Tibial nerve (tissue), 4 donors: Measurements from ENCODE around the gene AGXT. TPM values are rescaled to one million over a fixed set of nuclear protein-coding genes. Genes with fewer than 3 reads are reported as not detected.

ENCODE experiments used
- DNase-seq, 2 donors: peaks; one replicate each; pipeline ENCODE4 v3.0.0-alpha.2; 2019; ENCODE audit warnings: low spot score in 2 of 2
- H3K27ac ChIP-seq, 4 donors: fragments of 200-600 bp; sonication (generic) in 3 of 4; one replicate each; pipeline ENCODE4 v1.5.1; 2017 to 2019; ENCODE audit warnings: mild to moderate bottlenecking in 1 of 4
- H3K27me3 ChIP-seq, 2 donors: fragments of 200-600 bp; sonication (generic) in 1 of 2; one replicate each; pipeline versions ENCODE4 v1.5.1 to v1.6.0; 2017 to 2019
- H3K36me3 ChIP-seq, 3 donors: fragments of 200-600 bp; sonication (generic); one replicate each; pipeline ENCODE4 v1.5.1; 2018 to 2019
- H3K4me1 ChIP-seq, 4 donors: fragments of 200-600 bp; sonication (generic) in 3 of 4; one replicate each; pipeline ENCODE4 v1.5.1; 2017 to 2019
- H3K4me3 ChIP-seq, 4 donors: fragments of 200-600 bp; sonication (generic) in 3 of 4; one replicate each; pipeline ENCODE4 v1.5.1; 2017 to 2019; ENCODE audit warnings: mild to moderate bottlenecking in 1 of 4, moderate library complexity in 1 of 4
- H3K9me3 ChIP-seq, 4 donors: fragments of 200-600 bp; sonication (generic) in 3 of 4; one replicate each; pipeline ENCODE4 v1.5.1; 2017 to 2019
- EP300 ChIP-seq, 2 donors: sonication (generic); formaldehyde crosslinking; IDR thresholded peaks; one replicate each; pipeline ENCODE4 v1.6.1; 2017; ENCODE audit warnings: antibody characterized with exemption in 2 of 2, mild to moderate bottlenecking in 1 of 2
- POLR2A ChIP-seq, 2 donors: fragments of 450-650 bp; IDR thresholded peaks; one replicate each; pipeline ENCODE4 v1.6.1; 2017; ENCODE audit warnings: antibody characterized with exemption in 2 of 2, mild to moderate bottlenecking in 2 of 2, moderate library complexity in 2 of 2
- WGBS, 2 donors: methylation state at CpG; one replicate each; pipeline ENCODE4 v1.1.5; 2018; 5-methylcytosine and 5-hydroxymethylcytosine counted together
- total RNA-seq, 4 donors: library from RNA; depleted of rRNA; stranded (reverse); fragments of >200 nt; gene quantifications; one replicate each; pipeline ENCODE4 v1.1.0, GENCODE V29; 2016
- TF ChIP-seq, protein P1 (sequence below), 5 experiments: fragments of 200-600 bp in 3 of 5; fragments of 450-650 bp in 2 of 5; sonication (generic) in 3 of 5; IDR thresholded peaks; one replicate each; pipeline ENCODE4 v1.5.1; 2016 to 2019; ENCODE audit warnings: antibody characterized with exemption in 5 of 5, mild to moderate bottlenecking in 3 of 5, moderate library complexity in 2 of 5

The AGXT gene
- total RNA-seq, 4 donors from 2014 or later, result 0.30 TPM; not detected in 3

DNA sequence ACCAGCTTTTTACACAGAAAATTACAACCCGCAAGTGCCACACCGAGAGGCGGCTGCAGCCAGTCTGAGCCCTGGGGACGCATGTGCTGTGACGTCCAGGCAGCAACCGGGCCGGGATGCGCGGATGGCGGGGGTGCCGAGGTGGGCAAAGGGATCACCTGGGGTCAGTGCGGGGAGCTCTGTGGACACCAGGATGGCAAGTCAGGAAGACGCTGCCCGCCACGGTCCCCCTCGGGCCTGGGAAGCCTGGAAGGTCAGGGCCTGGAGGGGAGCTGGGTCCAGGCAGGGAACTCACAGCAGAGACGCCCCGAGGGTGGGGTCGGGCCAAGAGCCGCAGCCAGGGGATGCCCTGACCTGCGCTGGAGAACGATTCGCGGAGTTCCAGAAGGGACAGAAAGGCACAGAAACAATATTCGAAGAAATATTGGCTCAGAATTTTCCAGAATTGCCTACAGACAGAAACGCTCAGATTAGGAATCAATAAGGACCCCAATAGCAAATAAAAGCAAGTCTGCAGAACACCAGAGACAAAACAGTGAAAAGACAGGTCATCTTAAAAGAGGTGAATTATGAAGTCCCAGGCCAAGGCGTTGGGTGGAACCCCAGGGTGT lies 36.9 kb upstream of the AGXT start:
- H3K9me3 ChIP-seq, result peaks cover 0 to 2% (median 0%) of the 10 kb centered on the region in 4 donors
- peaks cover 0 to 50% of the 10 kb centered on the region in 2 donors for H3K27me3 ChIP-seq
- peaks cover 0 to 14% (median 7%) of the 10 kb centered on the region in 4 donors for H3K4me1 ChIP-seq
- no peaks in the 10 kb centered on the region for H3K36me3 ChIP-seq
- WGBS, 2 donors, result 10 to 15% methylated on average over 26 to 27 of the region's 27 CpGs
- H3K4me3 ChIP-seq, result peak overlapping the region; percentile 0 to 31 (median 16)
- DNase-seq, result no peak
- TF ChIP-seq POLR2A (IDR thresholded peaks at IDR 0.05) (no peak), EP300 (IDR thresholded peaks at IDR 0.05) (no peak)
- TF ChIP-seq, protein P1, sequence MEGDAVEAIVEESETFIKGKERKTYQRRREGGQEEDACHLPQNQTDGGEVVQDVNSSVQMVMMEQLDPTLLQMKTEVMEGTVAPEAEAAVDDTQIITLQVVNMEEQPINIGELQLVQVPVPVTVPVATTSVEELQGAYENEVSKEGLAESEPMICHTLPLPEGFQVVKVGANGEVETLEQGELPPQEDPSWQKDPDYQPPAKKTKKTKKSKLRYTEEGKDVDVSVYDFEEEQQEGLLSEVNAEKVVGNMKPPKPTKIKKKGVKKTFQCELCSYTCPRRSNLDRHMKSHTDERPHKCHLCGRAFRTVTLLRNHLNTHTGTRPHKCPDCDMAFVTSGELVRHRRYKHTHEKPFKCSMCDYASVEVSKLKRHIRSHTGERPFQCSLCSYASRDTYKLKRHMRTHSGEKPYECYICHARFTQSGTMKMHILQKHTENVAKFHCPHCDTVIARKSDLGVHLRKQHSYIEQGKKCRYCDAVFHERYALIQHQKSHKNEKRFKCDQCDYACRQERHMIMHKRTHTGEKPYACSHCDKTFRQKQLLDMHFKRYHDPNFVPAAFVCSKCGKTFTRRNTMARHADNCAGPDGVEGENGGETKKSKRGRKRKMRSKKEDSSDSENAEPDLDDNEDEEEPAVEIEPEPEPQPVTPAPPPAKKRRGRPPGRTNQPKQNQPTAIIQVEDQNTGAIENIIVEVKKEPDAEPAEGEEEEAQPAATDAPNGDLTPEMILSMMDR (IDR thresholded peaks at IDR 0.05), result no peak
- no peak overlapping the region for H3K27ac ChIP-seq

DNA sequence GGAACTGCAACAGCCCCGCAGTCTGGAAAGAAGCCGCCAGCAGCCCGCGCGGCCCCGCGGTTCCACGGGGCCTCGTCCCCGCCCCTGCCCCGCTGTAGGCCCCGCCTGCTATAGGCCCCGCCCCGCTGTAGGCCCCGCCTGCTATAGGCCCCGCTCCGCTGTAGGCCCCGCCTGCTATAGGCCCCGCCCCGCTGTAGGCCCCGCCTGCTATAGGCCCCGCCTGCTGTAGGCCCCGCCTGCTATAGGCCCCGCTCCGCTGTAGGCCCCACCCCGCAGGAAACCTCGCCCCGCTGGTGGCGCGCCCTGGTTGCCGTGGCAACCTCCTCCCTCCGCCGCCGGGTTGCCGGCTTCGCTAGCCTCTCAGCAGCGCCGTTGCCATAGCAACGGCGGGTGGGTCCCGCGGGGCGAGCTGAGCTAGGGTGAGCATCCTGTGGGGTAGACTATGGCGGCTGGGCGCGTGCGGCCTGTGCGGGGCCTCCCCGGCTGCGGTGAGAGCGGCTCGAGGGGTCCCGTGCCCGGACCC lies 36.4 kb upstream of the AGXT start:
- no peak for TF ChIP-seq POLR2A (IDR thresholded peaks at IDR 0.05)
- TF ChIP-seq, protein P1 (IDR thresholded peaks at IDR 0.05), result no peak
- TF ChIP-seq EP300 (IDR thresholded peaks at IDR 0.05), result no peak
- no peaks in the 10 kb centered on the region for H3K36me3 ChIP-seq
- no peaks in the 10 kb centered on the region for H3K9me3 ChIP-seq
- peak overlapping the region in 1 of 4 donors; percentile 20 for H3K27ac ChIP-seq
- peaks cover 0 to 45% of the 10 kb centered on the region in 2 donors for H3K27me3 ChIP-seq
- H3K4me3 ChIP-seq, result peak overlapping the region; percentile 0 to 31 (median 16)
- WGBS, 2 donors, result 6 to 7% methylated on average over 19 to 26 of the region's 54 CpGs
- H3K4me1 ChIP-seq, result peaks cover 0 to 14% (median 7%) of the 10 kb centered on the region in 4 donors
- peak; percentile 66 to 73 for DNase-seq

DNA sequence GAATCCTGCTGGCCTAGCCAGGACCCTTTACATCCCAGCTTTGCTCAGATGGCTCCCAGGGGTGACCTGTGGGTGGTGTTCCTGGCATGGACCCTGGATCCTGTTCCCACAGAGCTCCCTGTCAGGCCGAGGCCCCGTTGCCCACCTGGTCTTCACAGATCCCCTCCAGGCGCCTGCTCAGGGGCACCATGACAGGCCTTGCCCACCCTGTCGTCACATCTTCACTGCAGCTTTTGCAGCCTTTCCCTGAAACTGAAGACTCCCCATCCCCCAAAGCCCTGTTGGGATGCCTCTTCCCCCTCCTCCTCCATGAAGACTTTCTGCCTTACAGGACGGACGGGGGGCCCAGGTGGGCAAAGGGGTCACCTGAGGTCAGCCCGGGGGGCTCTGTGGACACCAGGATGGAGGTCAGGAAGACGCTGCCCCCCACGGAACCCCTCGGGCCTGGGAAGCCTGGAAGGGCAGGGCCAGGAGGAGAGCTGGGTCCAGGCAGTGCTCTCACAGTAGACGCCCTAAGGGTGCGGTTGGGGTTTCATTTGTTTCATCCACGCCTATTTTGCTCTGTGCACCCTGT lies 35.6 kb upstream of the AGXT start:
- TF ChIP-seq, protein P1 (IDR thresholded peaks at IDR 0.05), result no peak
- TF ChIP-seq EP300 (IDR thresholded peaks at IDR 0.05), result no peak
- no peak for TF ChIP-seq POLR2A (IDR thresholded peaks at IDR 0.05)
- Histone ChIP-seq H3K27me3 (peaks cover 0 to 37% of the 10 kb centered on the region in 2 donors), H3K4me3 (no peak overlapping the region), H3K9me3 (no peaks in the 10 kb centered on the region), H3K4me1 (peaks cover 0 to 14% (median 7%) of the 10 kb centered on the region in 4 donors), H3K27ac (no peak overlapping the region), H3K36me3 (no peaks in the 10 kb centered on the region)
- no peak for DNase-seq
- WGBS, 2 donors, result 52 to 69% methylated on average over 13 of the region's 13 CpGs

DNA sequence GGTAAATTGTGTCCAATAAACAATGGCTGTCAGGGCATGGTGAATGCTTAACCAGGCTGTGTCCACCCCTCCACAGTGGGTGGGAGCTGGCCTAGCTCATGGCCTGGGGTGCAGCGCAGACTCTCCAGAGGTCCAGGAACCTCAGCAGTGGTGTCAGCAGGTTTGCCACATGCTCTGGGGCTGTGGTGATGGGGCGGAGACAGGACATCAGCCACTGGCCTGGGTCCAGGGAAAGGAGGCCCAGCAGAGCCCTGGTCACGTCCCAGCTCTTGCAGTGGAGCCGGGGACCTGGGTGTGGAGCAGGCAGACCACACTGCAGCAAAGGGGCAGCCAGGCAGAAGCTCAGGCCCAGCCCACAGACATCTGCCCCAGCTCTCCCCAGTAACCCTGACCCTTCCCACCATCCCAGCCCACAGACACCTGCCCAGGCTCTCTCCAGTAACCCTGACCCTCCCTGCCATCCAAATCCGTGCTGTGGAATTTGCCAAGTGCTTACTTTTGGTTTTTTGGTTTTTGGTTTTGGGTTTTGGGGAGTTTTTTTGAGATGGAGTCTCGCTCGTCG lies 34.8 kb upstream of the AGXT start:
- no peak overlapping the region for H3K4me3 ChIP-seq
- H3K27me3 ChIP-seq, result peaks cover 0 to 29% of the 10 kb centered on the region in 2 donors
- DNase-seq, result no peak
- WGBS, 2 donors, result 64 to 74% methylated on average over 6 to 8 of the region's 8 CpGs
- peaks cover 0 to 14% (median 7%) of the 10 kb centered on the region in 4 donors for H3K4me1 ChIP-seq
- no peaks in the 10 kb centered on the region for H3K36me3 ChIP-seq
- TF ChIP-seq EP300 (IDR thresholded peaks at IDR 0.05) (no peak), POLR2A (IDR thresholded peaks at IDR 0.05) (no peak)
- TF ChIP-seq, protein P1 (IDR thresholded peaks at IDR 0.05), result no peak
- no peaks in the 10 kb centered on the region for H3K9me3 ChIP-seq
- no peak overlapping the region for H3K27ac ChIP-seq
